Neuronal stem cell (in vitro differentiated cells): Measurements from ENCODE around the gene FAM20C.

ENCODE experiments used
- DNase-seq: peaks from one replicate; pipeline ENCODE4 v3.0.0-alpha.2; 2013; ENCODE audit warnings: low spot score
- H2AFZ ChIP-seq: one replicate; pipeline ENCODE4 v1.6.1; 2013; ENCODE audit warnings: mild to moderate bottlenecking, low read length, inconsistent platforms
- H2AK5ac ChIP-seq: 2 replicates; pipeline ENCODE4 v1.6.1; 2013; ENCODE audit warnings: low read depth, mild to moderate bottlenecking, inconsistent platforms, low read length, moderate library complexity, mixed read lengths
- H2BK120ac ChIP-seq: 2 replicates; pipeline ENCODE4 v1.6.1; 2013; ENCODE audit warnings: low read depth, mild to moderate bottlenecking, inconsistent platforms, low read length, moderate library complexity, mixed read lengths
- H2BK12ac ChIP-seq: one replicate; pipeline ENCODE4 v1.6.1; 2013; ENCODE audit warnings: low read length, inconsistent platforms
- H2BK15ac ChIP-seq: 2 replicates; pipeline ENCODE4 v1.6.1; 2013; ENCODE audit warnings: mild to moderate bottlenecking, low read length, inconsistent platforms, mixed read lengths
- H2BK5ac ChIP-seq: one replicate; pipeline ENCODE4 v1.6.1; 2013; ENCODE audit warnings: inconsistent platforms, mild to moderate bottlenecking, low read length, moderate library complexity
- H3K14ac ChIP-seq: one replicate; pipeline ENCODE4 v1.6.1; 2013; ENCODE audit warnings: low read length, inconsistent platforms
- H3K18ac ChIP-seq: 2 replicates; pipeline ENCODE4 v1.6.1; 2013; ENCODE audit warnings: low read length, inconsistent platforms
- H3K23ac ChIP-seq: 2 replicates; pipeline ENCODE4 v1.6.1; 2013; ENCODE audit warnings: low read depth, mild to moderate bottlenecking, mixed read lengths, low read length, inconsistent platforms; ENCODE audit not compliant: poor library complexity
- H3K27ac ChIP-seq: replicated peaks from 3 replicates; pipeline ENCODE4 v1.5.1; 2013; ENCODE audit warnings: low read length, inconsistent platforms
- H3K27me3 ChIP-seq, 3 experiments: 2 replicates each; pipeline ENCODE4 v1.6.1; 2013; ENCODE audit warnings: low read length in 3 of 3, mild to moderate bottlenecking in 2 of 3, inconsistent platforms in 1 of 3, low read depth in 1 of 3, mixed read lengths in 1 of 3, moderate library complexity in 1 of 3; ENCODE audit not compliant: control insufficient read depth in 3 of 3, insufficient read depth in 3 of 3
- H3K36me3 ChIP-seq, 2 donors: replicated peaks in 1 of 2; 2 replicates each; pipeline ENCODE4 v1.6.1; 2013; ENCODE audit warnings: low read length in 2 of 2; ENCODE audit not compliant: control insufficient read depth in 2 of 2, insufficient read depth in 2 of 2
- H3K4ac ChIP-seq: 2 replicates; pipeline ENCODE4 v1.6.1; 2013; ENCODE audit warnings: inconsistent platforms, mild to moderate bottlenecking, low read length, moderate library complexity
- H3K4me1 ChIP-seq, 2 donors: 1 replicate in 1 of 2; 2 replicates in 1 of 2; pipeline ENCODE4 v1.6.1; 2013; ENCODE audit warnings: low read length in 2 of 2, low read depth in 1 of 2; ENCODE audit not compliant: control insufficient read depth in 2 of 2, insufficient read depth in 1 of 2
- H3K4me2 ChIP-seq: one replicate; pipeline ENCODE4 v1.6.1; 2013; ENCODE audit warnings: mild to moderate bottlenecking, low read length, inconsistent platforms; ENCODE audit not compliant: insufficient read depth, poor library complexity, severe bottlenecking
- H3K4me3 ChIP-seq, 2 donors: 2 replicates each; pipeline ENCODE4 v1.5.1; 2013; ENCODE audit warnings: low read length in 2 of 2, mild to moderate bottlenecking in 2 of 2, inconsistent platforms in 1 of 2, moderate library complexity in 1 of 2
- H3K79me1 ChIP-seq: one replicate; pipeline ENCODE4 v1.6.1; 2013; ENCODE audit warnings: low read depth, mild to moderate bottlenecking, inconsistent platforms, low read length, moderate library complexity
- H3K9ac ChIP-seq: one replicate; pipeline ENCODE4 v1.6.1; 2013; ENCODE audit warnings: mild to moderate bottlenecking, low read depth, low read length, inconsistent platforms; ENCODE audit not compliant: poor library complexity
- H3K9me3 ChIP-seq, 2 donors: replicated peaks in 1 of 2; 2 replicates each; pipeline versions ENCODE3 to v1.6.1; 2013; ENCODE audit warnings: low read length in 2 of 2, mild to moderate bottlenecking in 2 of 2, inconsistent platforms in 1 of 2, low read depth in 1 of 2, mixed read lengths in 1 of 2, moderate library complexity in 1 of 2; ENCODE audit not compliant: control insufficient read depth in 2 of 2, insufficient read depth in 1 of 2
- H4K8ac ChIP-seq: one replicate; pipeline ENCODE4 v1.6.1; 2013; ENCODE audit warnings: low read depth, mild to moderate bottlenecking, inconsistent platforms, low read length, moderate library complexity
- H4K91ac ChIP-seq: one replicate; pipeline ENCODE4 v1.6.1; 2013; ENCODE audit warnings: low read length, low read depth, mild to moderate bottlenecking, inconsistent platforms; ENCODE audit not compliant: poor library complexity
- WGBS, 2 donors: extraction: QIAGEN DNeasy Blood & Tissue Kit; methylation state at CpG; one replicate each; pipeline ENCODE4 v1.1.7; 2013; ENCODE audit warnings: missing lambda C conversion rate in 2 of 2, mixed read lengths in 1 of 2; ENCODE audit not compliant: insufficient read length in 2 of 2, insufficient replicate concordance in 1 of 2; ENCODE audit errors: extremely low coverage in 2 of 2; 5-methylcytosine and 5-hydroxymethylcytosine counted together

The FAM20C gene

DNA sequence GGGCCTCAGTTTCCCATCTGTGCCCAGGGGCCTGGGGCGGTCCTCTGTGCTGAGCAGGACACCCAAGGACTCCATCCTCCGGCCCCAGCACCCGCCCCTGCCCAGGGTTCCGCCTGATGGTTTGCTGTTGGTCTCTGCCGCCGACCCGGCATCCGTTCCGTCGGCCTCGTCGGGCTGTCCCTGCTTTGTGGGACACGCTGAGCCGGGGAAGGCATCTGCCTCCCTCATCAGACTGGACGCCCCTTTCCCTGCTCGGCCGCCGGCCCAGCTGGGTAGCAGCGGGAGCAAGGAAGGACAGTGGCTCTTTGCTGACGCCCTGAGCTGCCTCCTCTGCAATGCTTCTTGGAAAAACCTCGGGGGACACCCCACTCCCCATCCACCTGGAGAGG, 39.5 kb downstream of the FAM20C start:
- WGBS, 2 donors: no CpG with 5 or more reads among the region's 21 CpGs
- H3K27ac ChIP-seq: no peak overlapping the region
- H2AK5ac ChIP-seq: peak overlapping the region; percentile 28
- H3K36me3 ChIP-seq: no peaks in the 10 kb centered on the region
- no peak overlapping the region for H3K4me3 ChIP-seq
- DNase-seq: no peak
- no peak overlapping the region for H3K23ac ChIP-seq
- no peak overlapping the region for H2AFZ ChIP-seq
- peaks cover 7% of the 10 kb centered on the region for H3K79me1 ChIP-seq
- H4K8ac ChIP-seq: peak overlapping the region; percentile 96
- H3K4me2 ChIP-seq: no peak overlapping the region
- H3K9me3 ChIP-seq: no peaks in the 10 kb centered on the region
- H2BK12ac ChIP-seq: no peak overlapping the region
- H3K18ac ChIP-seq: no peak overlapping the region
- H4K91ac ChIP-seq: no peak overlapping the region
- H2BK15ac ChIP-seq: no peak overlapping the region
- H2BK5ac ChIP-seq: peak overlapping the region; percentile 5
- no peak overlapping the region for H3K4ac ChIP-seq
- H3K4me1 ChIP-seq: peaks cover 0 to 2% of the 10 kb centered on the region in 2 donors
- no peaks in the 10 kb centered on the region for H3K27me3 ChIP-seq
- peak overlapping the region; percentile 4 for H3K9ac ChIP-seq
- H2BK120ac ChIP-seq: no peak overlapping the region
- peak overlapping the region; percentile 71 for H3K14ac ChIP-seq

DNA sequence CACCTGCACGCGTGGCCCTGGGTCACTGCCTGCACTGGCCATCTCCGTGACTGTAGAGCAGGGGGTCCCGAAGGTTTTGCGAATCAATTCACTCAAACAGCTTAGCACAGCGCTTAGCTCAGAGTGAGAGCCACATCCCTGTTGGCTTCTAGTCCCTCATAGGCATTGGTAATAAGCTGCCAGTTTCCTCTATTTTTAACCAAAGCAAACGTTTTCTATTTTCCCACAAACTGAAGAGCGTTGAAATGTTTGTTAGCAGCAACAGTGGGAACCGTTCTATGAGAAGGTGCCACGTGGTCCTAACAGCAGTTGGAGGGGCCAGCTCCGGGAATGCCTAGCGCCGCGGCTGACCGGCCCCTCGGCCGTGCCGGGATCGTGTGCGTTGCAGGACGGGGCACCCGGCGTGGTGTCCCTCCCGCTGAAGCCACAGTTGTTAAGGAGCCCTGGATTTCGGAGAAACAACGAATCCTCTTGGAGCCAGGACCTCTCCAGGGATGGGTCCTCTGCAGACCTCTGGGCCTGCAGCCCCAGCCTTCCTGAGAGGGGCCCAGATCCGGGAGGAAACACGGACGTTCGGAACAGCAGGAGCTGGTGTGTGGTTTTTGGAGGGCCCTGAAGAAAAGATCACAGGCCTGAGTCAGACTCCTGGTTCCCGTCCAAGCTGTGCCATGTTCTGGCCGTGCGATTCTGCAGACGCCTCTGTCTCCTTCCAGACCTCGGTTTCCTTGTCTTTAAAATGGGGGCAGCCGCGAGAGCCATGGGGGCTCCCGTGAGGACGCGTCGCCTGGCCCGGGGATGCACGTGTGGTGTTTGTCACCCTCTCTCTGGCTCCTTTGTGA, 40.3 kb downstream of the FAM20C start:
- H3K9ac ChIP-seq: no peak overlapping the region
- H3K9me3 ChIP-seq: peaks cover 0 to 4% of the 10 kb centered on the region in 2 donors
- peaks cover 0 to 2% of the 10 kb centered on the region in 2 donors for H3K4me1 ChIP-seq
- no peak for DNase-seq
- H2BK120ac ChIP-seq: no peak overlapping the region
- H3K27ac ChIP-seq: no peak overlapping the region
- H3K27me3 ChIP-seq: no peaks in the 10 kb centered on the region
- H3K4me3 ChIP-seq: no peak overlapping the region
- H4K8ac ChIP-seq: no peak overlapping the region
- H3K14ac ChIP-seq: no peak overlapping the region
- peak overlapping the region; percentile 89 for H3K23ac ChIP-seq
- no peak overlapping the region for H2BK15ac ChIP-seq
- WGBS, 2 donors: no CpG with 5 or more reads among the region's 43 CpGs
- H2BK12ac ChIP-seq: no peak overlapping the region
- H3K18ac ChIP-seq: peak overlapping the region; percentile 64
- H3K36me3 ChIP-seq: no peaks in the 10 kb centered on the region
- H2AK5ac ChIP-seq: peak overlapping the region; percentile 28
- no peak overlapping the region for H2BK5ac ChIP-seq
- H2AFZ ChIP-seq: no peak overlapping the region
- H3K4ac ChIP-seq: no peak overlapping the region
- no peak overlapping the region for H3K4me2 ChIP-seq
- no peak overlapping the region for H4K91ac ChIP-seq
- peaks cover 7% of the 10 kb centered on the region for H3K79me1 ChIP-seq

DNA sequence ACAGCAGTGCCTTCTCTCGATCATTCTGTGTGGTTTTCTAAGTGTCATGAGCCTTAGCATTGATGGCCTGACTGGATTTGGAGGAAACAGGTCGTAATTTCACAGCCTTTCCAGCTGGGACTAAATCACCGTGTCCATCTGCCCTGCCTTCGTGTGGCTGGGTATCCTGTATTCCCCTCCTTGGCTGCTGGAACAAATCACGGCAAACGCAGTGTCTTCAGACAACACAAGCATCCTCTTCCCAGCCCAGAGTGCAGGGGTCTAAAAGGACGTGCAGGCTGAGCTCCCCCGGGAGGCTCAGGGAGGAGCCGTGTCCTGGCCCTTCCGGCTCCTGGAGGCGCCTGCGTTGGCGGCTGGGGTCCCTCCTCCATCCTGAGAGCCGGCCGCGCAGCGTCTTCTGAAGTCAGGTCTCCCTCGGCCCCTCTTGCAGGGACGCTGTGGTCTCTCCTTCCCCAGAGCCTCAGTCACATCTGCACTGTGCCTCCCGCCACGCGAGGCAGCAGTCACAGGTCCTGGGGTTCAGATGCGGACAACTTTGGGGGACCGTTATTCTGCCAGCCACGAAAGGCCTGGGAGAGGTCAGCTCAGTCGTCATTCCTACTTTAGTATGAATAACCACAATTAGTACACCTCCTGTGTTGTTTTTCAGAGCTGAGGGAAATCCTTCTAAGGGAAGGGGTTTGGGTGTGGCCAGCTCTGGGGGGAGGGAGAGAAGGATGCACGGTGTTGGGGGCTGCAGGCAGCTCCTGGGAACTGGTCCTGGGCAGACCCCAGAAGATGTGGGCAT, 41.1 kb downstream of the FAM20C start:
- no peaks in the 10 kb centered on the region for H3K27me3 ChIP-seq
- H3K9ac ChIP-seq: no peak overlapping the region
- H3K36me3 ChIP-seq: no peaks in the 10 kb centered on the region
- no peak overlapping the region for H2AFZ ChIP-seq
- H3K23ac ChIP-seq: peak overlapping the region; percentile 65
- peak overlapping the region; percentile 74 for H3K18ac ChIP-seq
- H2BK15ac ChIP-seq: no peak overlapping the region
- H3K79me1 ChIP-seq: peaks cover 7% of the 10 kb centered on the region
- no peak overlapping the region for H4K91ac ChIP-seq
- DNase-seq: no peak
- H3K4me2 ChIP-seq: no peak overlapping the region
- no peak overlapping the region for H2BK5ac ChIP-seq
- WGBS, 2 donors: no CpG with 5 or more reads among the region's 27 CpGs
- H2BK12ac ChIP-seq: no peak overlapping the region
- peaks cover 0 to 4% of the 10 kb centered on the region in 2 donors for H3K9me3 ChIP-seq
- no peak overlapping the region for H3K4ac ChIP-seq
- H3K27ac ChIP-seq: no peak overlapping the region
- H4K8ac ChIP-seq: no peak overlapping the region
- H3K4me3 ChIP-seq: no peak overlapping the region
- H2AK5ac ChIP-seq: no peak overlapping the region
- no peak overlapping the region for H3K14ac ChIP-seq
- no peak overlapping the region for H2BK120ac ChIP-seq
- H3K4me1 ChIP-seq: peaks cover 0 to 2% of the 10 kb centered on the region in 2 donors
